Measurements from ENCODE around the gene WFIKKN1.
A peak's percentile ranks its signal among the peaks of the same experiment; 100 is the strongest.

WFIKKN1 gene

DNA sequence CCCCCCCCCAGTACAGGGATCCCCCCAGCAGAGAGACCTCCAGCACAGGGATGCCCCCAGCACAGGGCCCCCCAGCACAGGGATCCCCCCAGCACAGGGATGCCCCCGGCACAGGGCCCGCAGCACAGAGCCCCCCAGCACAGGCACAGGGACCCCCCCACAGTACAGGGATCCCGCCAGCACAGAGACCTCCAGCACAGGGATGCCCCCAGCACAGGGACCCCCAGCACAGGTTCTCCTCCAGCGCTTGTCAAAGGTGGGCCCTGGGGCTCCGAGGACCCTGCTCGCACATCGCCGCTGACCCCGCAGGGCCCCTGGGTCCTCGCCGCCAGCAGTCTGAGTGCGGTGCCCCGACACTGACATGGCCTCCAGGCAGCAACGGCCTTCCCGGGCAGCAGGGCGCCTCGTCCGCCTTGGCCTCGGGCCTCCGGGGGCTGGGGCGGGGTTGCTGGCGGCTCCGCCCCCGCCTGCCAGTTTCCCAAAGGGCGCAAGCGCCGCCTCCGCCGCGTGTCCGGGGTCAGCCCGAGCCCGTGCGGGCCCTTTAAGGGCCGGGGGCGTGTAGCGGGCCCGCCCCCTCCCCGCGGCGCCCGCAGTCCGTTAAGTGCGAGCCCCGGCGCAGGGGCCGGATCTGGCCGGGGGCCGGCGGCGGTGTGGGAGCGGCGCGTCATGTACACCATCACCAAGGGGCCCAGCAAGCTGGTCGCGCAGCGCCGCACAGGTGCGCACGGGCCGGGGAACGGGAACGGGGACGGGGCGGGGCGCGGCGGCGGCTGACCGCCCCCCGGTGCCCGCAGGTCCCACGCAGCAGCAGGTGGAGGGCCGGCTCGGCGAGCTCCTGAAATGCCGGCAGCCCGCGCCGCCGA, 10.8 kb downstream of the WFIKKN1 start, which contains the start of gene MCRIP2:
TSS of gene MCRIP2 (plus strand) at position 503 of the 863 bp plus-strand sequence. CDS start at position 667, 164 bp downstream.
- DNase-seq = peak; percentile 37 to 57 (median 51)

DNA sequence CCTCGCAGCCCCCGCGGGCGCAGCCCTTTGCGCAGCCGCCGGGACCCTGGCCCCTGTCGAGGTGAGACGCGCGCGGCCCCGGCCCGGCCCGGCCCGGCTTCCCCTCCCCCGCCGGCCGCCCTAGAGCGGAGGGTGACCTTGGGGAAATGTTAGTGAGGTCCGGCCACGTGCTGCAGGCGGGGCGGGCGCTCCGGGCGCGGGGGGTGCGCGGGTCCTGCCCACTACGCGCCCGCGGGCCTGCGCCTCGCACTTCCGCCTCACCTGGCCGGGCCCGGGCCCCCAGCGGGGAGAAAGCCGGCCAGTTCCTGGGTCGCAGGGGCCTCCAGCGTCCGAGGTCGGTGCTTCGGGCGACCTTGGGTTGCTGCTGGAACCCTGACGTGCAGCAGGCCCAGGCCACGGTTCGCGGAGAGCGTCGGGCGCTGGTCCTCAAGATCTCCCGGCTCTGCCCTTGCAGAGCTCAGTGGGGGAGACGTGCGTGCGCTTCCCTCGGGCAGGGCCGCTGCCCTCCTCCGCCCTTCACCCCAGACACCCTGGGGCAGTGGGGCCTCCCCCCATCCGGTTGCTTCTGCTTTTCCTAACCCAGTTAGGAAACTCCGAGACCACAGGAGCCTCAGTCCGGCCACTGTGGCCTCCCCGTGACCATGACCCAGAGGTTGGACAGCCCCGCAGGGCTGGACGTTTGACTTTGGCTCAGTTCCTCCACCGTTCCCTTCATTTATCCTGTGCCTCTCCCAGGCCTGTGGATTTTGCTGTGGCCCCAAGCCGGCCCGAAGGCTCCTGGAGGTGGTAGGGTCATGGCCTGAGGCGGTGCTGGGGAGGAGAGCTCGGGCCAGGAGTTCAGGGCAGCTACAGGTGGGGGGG, 11.6 kb downstream of the WFIKKN1 start:
- CTCF ChIA-PET = interaction anchor here (1.2 to 1.6 kb wide), 2 partner anchors 20 to 26 kb away, joined by 3 read pairs; partner anchors contain the start of gene RHOT2

More for the DNA sequence above, 10.8 kb downstream of the WFIKKN1 start, which contains the start of gene MCRIP2:
- Histone ChIP-seq H3K36me3 (ENCODE audit: control insufficient read depth in 4 of 4, insufficient read depth in 4 of 4, low read length in 3 of 4) (peaks cover 0 to 4% (median 0%) of the 10 kb centered on the region in 4 experiments), H3K27ac (ENCODE audit: insufficient read depth in 1 of 2, low read depth in 1 of 2, low read length in 2 of 2, poor library complexity in 1 of 2, severe bottlenecking in 2 of 2) (peak within 1 kb of the TSS in 1 of 2 experiments; percentile 73), H3K27me3 (replicated peaks in 2 of 5; ENCODE audit: control insufficient read depth in 4 of 5, insufficient read depth in 5 of 5, low read length in 4 of 5) (no peaks in the 10 kb centered on the region), H3K4me3 (ENCODE audit: control insufficient read depth in 1 of 7, extremely low read depth in 1 of 7, insufficient read depth in 4 of 7, low read depth in 2 of 7, low read length in 6 of 7) (peak within 1 kb of the TSS; percentile 39 to 79 (median 69)), H3K9me3 (ENCODE audit: control extremely low read depth in 1 of 5, control insufficient read depth in 4 of 5, insufficient read depth in 2 of 5, low read depth in 1 of 5, low read length in 4 of 5) (no peaks in the 10 kb centered on the region), H3K4me1 (ENCODE audit: control extremely low read depth in 1 of 4, control insufficient read depth in 4 of 4, insufficient read depth in 4 of 4, low read length in 3 of 4) (peaks cover 0 to 36% (median 32%) of the 10 kb centered on the region in 4 experiments)
- POLR2A ChIA-PET = no interaction called here
- CTCF ChIA-PET = interaction anchor here (1.6 kb wide), 1 partner anchor 21 kb away, joined by 3 read pairs; no protein-coding TSS in a partner anchor
- WGBS (ENCODE audit: insufficient coverage) = 0% methylated on average over 42 of the region's 81 CpGs

DNA sequence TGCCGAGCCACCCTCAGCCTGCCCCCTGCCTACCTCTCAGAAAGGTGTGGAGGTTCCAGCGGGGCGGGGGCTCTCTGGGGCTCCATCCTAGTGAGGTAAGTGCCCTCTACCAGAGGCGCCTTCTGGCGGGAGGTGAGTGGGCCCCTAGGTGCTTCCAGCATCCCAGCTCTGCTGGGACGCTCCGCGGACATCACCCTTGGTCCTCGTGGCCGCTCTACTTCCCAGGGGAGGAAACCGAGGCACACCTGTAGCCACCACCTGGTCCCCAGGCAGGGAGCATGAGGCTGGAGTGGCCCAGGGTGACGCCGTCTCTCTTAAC, 12.2 kb downstream of the WFIKKN1 start:
- ChIA-PET POLR2A (no interaction called here), CTCF (interaction anchor here (1.0 to 1.6 kb wide), 4 partner anchors 17 to 47 kb away, joined by 3 to 4 read pairs (median 3); partner anchors contain the start of gene RHOT2)
- peaks cover 0 to 35% (median 32%) of the 10 kb centered on the region in 4 experiments for H3K4me1 ChIP-seq (ENCODE audit: control extremely low read depth in 1 of 4, control insufficient read depth in 4 of 4, insufficient read depth in 4 of 4, low read length in 3 of 4)
- peaks cover 0 to 13% (median 0%) of the 10 kb centered on the region in 4 experiments for H3K36me3 ChIP-seq (ENCODE audit: control insufficient read depth in 4 of 4, insufficient read depth in 4 of 4, low read length in 3 of 4)
- no peak for DNase-seq
- 97% methylated on average over 13 of the region's 13 CpGs for WGBS (ENCODE audit: insufficient coverage)
- no peaks in the 10 kb centered on the region for H3K27me3 ChIP-seq (replicated peaks in 2 of 5; ENCODE audit: control insufficient read depth in 4 of 5, insufficient read depth in 5 of 5, low read length in 4 of 5)
- no peaks in the 10 kb centered on the region for H3K9me3 ChIP-seq (ENCODE audit: control extremely low read depth in 1 of 5, control insufficient read depth in 4 of 5, insufficient read depth in 2 of 5, low read depth in 1 of 5, low read length in 4 of 5)
- no peak overlapping the region for H3K27ac ChIP-seq (ENCODE audit: insufficient read depth in 1 of 2, low read depth in 1 of 2, low read length in 2 of 2, poor library complexity in 1 of 2, severe bottlenecking in 2 of 2)
- H3K4me3 ChIP-seq (ENCODE audit: control insufficient read depth in 1 of 7, extremely low read depth in 1 of 7, insufficient read depth in 4 of 7, low read depth in 2 of 7, low read length in 6 of 7) = peak overlapping the region in 3 of 7 experiments; percentile 74 to 79 (median 75)

More for the DNA sequence above, 11.6 kb downstream of the WFIKKN1 start:
- Histone ChIP-seq H3K27ac (ENCODE audit: insufficient read depth in 1 of 2, low read depth in 1 of 2, low read length in 2 of 2, poor library complexity in 1 of 2, severe bottlenecking in 2 of 2) (no peak overlapping the region), H3K36me3 (ENCODE audit: control insufficient read depth in 4 of 4, insufficient read depth in 4 of 4, low read length in 3 of 4) (peaks cover 0 to 12% (median 0%) of the 10 kb centered on the region in 4 experiments), H3K4me1 (ENCODE audit: control extremely low read depth in 1 of 4, control insufficient read depth in 4 of 4, insufficient read depth in 4 of 4, low read length in 3 of 4) (peaks cover 0 to 35% (median 32%) of the 10 kb centered on the region in 4 experiments), H3K4me3 (ENCODE audit: control insufficient read depth in 1 of 7, extremely low read depth in 1 of 7, insufficient read depth in 4 of 7, low read depth in 2 of 7, low read length in 6 of 7) (peak overlapping the region; percentile 39 to 79 (median 69)), H3K9me3 (ENCODE audit: control extremely low read depth in 1 of 5, control insufficient read depth in 4 of 5, insufficient read depth in 2 of 5, low read depth in 1 of 5, low read length in 4 of 5) (no peaks in the 10 kb centered on the region), H3K27me3 (replicated peaks in 2 of 5; ENCODE audit: control insufficient read depth in 4 of 5, insufficient read depth in 5 of 5, low read length in 4 of 5) (no peaks in the 10 kb centered on the region)
- DNase-seq = peak in 2 of 3 donors; percentile 25 to 35
- 2% methylated on average over 45 of the region's 72 CpGs for WGBS (ENCODE audit: insufficient coverage)
- POLR2A ChIA-PET = no interaction called here

DNA sequence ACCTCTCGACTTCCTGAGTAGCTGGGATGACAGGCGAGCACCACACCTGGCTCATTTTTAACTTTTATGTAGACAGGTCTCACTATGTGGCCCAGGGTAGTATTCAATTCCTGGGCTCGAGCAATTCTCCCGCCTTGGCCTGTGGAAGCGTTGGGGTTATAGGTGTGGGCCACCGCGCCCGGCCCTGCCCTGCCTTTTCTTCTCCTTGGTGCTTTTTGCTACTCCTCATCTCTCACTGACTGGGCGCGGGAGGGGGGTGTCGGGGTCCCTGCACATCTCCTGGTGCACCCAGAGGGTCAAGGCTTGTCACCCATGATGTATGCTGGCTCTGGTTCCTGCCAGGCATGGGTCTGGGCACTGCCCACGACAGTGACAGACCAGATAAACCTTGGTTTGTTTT, 13.8 kb downstream of the WFIKKN1 start:
- Histone ChIP-seq H3K27me3 (replicated peaks in 2 of 5; ENCODE audit: control insufficient read depth in 4 of 5, insufficient read depth in 5 of 5, low read length in 4 of 5) (no peaks in the 10 kb centered on the region), H3K9me3 (ENCODE audit: control extremely low read depth in 1 of 5, control insufficient read depth in 4 of 5, insufficient read depth in 2 of 5, low read depth in 1 of 5, low read length in 4 of 5) (no peaks in the 10 kb centered on the region), H3K27ac (ENCODE audit: insufficient read depth in 1 of 2, low read depth in 1 of 2, low read length in 2 of 2, poor library complexity in 1 of 2, severe bottlenecking in 2 of 2) (no peak overlapping the region), H3K36me3 (ENCODE audit: control insufficient read depth in 4 of 4, insufficient read depth in 4 of 4, low read length in 3 of 4) (peaks cover 0 to 13% (median 0%) of the 10 kb centered on the region in 4 experiments), H3K4me1 (ENCODE audit: control extremely low read depth in 1 of 4, control insufficient read depth in 4 of 4, insufficient read depth in 4 of 4, low read length in 3 of 4) (peaks cover 0 to 46% (median 44%) of the 10 kb centered on the region in 4 experiments), H3K4me3 (ENCODE audit: control insufficient read depth in 1 of 7, extremely low read depth in 1 of 7, insufficient read depth in 4 of 7, low read depth in 2 of 7, low read length in 6 of 7) (no peak overlapping the region)
- no peak for DNase-seq
- WGBS (ENCODE audit: insufficient coverage) = 100% methylated on average over 8 of the region's 12 CpGs
- ChIA-PET POLR2A (no interaction called here), CTCF (no interaction called here)

DNA sequence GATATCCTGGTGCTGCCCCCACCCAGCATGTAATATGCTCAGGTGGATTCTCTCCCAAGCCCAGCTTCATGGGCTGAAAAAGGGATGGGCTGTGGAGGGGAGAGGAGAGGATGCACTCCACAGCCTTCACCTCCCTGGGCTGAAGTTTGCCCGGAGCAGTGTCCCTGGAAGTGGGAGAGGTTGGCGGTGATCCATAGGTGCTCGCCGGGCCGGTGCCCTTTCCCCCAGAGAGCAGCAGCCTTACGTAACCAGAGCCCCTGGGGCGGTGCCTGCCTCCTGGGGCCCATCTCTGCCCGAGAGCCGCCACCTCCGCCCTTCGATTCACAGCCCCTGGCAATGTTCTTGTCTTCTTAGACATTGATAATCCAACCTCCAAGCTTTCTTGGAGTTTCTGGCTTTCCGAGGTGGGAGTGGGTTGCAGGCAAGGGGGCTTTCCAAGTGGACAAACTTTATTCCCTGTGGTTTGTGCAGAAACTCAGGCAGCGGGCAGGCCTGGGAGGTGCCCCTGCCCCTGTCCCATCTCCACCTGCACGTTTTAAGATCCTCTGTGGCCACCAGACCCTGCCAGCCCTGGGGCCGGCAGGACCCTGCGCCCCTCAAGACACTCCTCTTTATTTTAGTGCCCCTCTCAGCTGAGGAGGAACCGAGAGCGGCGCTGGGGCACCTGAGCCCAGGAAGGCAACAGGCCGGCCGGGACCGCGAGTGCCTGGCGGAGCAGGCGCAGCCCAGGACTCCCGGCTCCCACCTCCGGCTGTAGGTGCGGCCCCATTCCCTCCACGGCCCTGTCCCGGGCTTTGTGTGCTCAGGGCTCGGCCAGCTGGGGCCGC, 15.3 kb downstream of the WFIKKN1 start:
- no peak overlapping the region for H3K4me3 ChIP-seq (ENCODE audit: control insufficient read depth in 1 of 7, extremely low read depth in 1 of 7, insufficient read depth in 4 of 7, low read depth in 2 of 7, low read length in 6 of 7)
- no peaks in the 10 kb centered on the region for H3K9me3 ChIP-seq (ENCODE audit: control extremely low read depth in 1 of 5, control insufficient read depth in 4 of 5, insufficient read depth in 2 of 5, low read depth in 1 of 5, low read length in 4 of 5)
- H3K27ac ChIP-seq (ENCODE audit: insufficient read depth in 1 of 2, low read depth in 1 of 2, low read length in 2 of 2, poor library complexity in 1 of 2, severe bottlenecking in 2 of 2) = no peak overlapping the region
- peaks cover 0 to 51% (median 47%) of the 10 kb centered on the region in 4 experiments for H3K4me1 ChIP-seq (ENCODE audit: control extremely low read depth in 1 of 4, control insufficient read depth in 4 of 4, insufficient read depth in 4 of 4, low read length in 3 of 4)
- WGBS (ENCODE audit: insufficient coverage) = 96% methylated on average over 17 of the region's 32 CpGs
- CTCF ChIA-PET = no interaction called here
- DNase-seq = no peak
- H3K27me3 ChIP-seq (replicated peaks in 2 of 5; ENCODE audit: control insufficient read depth in 4 of 5, insufficient read depth in 5 of 5, low read length in 4 of 5) = no peaks in the 10 kb centered on the region
- POLR2A ChIA-PET = interaction anchor here (0.6 kb wide), 1 partner anchor 175 kb away, joined by 3 read pairs; no protein-coding TSS in a partner anchor
- H3K36me3 ChIP-seq (ENCODE audit: control insufficient read depth in 4 of 4, insufficient read depth in 4 of 4, low read length in 3 of 4) = peaks cover 0 to 17% (median 0%) of the 10 kb centered on the region in 4 experiments

DNA sequence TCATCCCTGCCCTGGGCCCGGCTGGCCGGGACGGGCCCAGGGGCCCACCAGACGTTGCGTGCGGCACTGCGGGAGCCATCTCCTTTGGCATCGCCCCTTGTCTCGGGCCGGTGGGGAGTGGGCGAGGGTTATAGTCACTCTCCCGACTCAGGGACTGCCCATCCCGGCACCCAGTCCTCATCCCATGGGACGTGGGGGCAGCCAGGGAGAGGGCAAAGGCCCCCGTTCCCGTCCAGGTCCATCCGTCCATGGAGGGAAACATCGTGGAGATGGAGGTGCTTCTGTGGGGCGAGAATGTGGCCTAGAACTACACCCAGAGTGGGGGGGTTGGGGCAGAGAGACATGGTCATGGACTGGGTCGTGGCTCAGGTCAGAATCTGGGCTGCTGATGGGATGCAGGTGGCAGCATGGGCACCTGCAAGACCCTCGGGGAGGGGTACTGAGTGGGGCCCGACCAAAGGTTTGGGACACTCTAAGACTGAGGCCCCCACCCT, 15.9 kb downstream of the WFIKKN1 start:
- ChIA-PET POLR2A (no interaction called here), CTCF (interaction anchor here (1.5 kb wide), 1 partner anchor 70 kb away, joined by 5 read pairs; no protein-coding TSS in a partner anchor)
- no peak overlapping the region for H3K27ac ChIP-seq (ENCODE audit: insufficient read depth in 1 of 2, low read depth in 1 of 2, low read length in 2 of 2, poor library complexity in 1 of 2, severe bottlenecking in 2 of 2)
- no peaks in the 10 kb centered on the region for H3K27me3 ChIP-seq (replicated peaks in 2 of 5; ENCODE audit: control insufficient read depth in 4 of 5, insufficient read depth in 5 of 5, low read length in 4 of 5)
- no peaks in the 10 kb centered on the region for H3K9me3 ChIP-seq (ENCODE audit: control extremely low read depth in 1 of 5, control insufficient read depth in 4 of 5, insufficient read depth in 2 of 5, low read depth in 1 of 5, low read length in 4 of 5)
- 95% methylated on average over 12 of the region's 22 CpGs for WGBS (ENCODE audit: insufficient coverage)
- H3K36me3 ChIP-seq (ENCODE audit: control insufficient read depth in 4 of 4, insufficient read depth in 4 of 4, low read length in 3 of 4) = peaks cover 0 to 22% (median 0%) of the 10 kb centered on the region in 4 experiments
- H3K4me1 ChIP-seq (ENCODE audit: control extremely low read depth in 1 of 4, control insufficient read depth in 4 of 4, insufficient read depth in 4 of 4, low read length in 3 of 4) = peaks cover 0 to 45% (median 41%) of the 10 kb centered on the region in 4 experiments
- no peak for DNase-seq
- no peak overlapping the region for H3K4me3 ChIP-seq (ENCODE audit: control insufficient read depth in 1 of 7, extremely low read depth in 1 of 7, insufficient read depth in 4 of 7, low read depth in 2 of 7, low read length in 6 of 7)
